Measurements from ENCODE around the gene IL2RG.

- TF ChIP-seq EZH2 (IDR thresholded peaks at IDR 0.05; ENCODE audit: insufficient read depth, poor library complexity, severe bottlenecking) (no peak), EZH2phosphoT487 (IDR thresholded peaks at IDR 0.05; ENCODE audit: insufficient read depth, low read depth) (no peak)
Measured at GRCh38 chrX:71085900-71086299, 25.5 kb downstream of the IL2RG start.
